Panc1 (cell line): ENCODE data around the gene PPP3R1.

ENCODE experiments used
- CTCF ChIP-seq: fragments of 450-650 bp; IDR thresholded peaks from 2 replicates; pipeline ENCODE4 v1.5.1; 2017; ENCODE audit warnings: mild to moderate bottlenecking
- POLR2AphosphoS5 ChIP-seq: IDR thresholded peaks from 2 replicates; pipeline ENCODE4 v1.6.1; 2012; ENCODE audit warnings: mild to moderate bottlenecking, low read depth, low read length, moderate library complexity
- TCF7L2 ChIP-seq: IDR thresholded peaks from 2 replicates; pipeline ENCODE4 v1.6.1; 2011; ENCODE audit warnings: mild to moderate bottlenecking, low read depth, low read length, inconsistent platforms

GRCh38 chr2:68193144-68193543 lies 59.2 kb downstream of the PPP3R1 start:
- TF ChIP-seq CTCF = no peak
- no peak for TF ChIP-seq POLR2AphosphoS5
- TF ChIP-seq TCF7L2 = no peak
